Measurements from ENCODE around the gene MRPL48.

DNA sequence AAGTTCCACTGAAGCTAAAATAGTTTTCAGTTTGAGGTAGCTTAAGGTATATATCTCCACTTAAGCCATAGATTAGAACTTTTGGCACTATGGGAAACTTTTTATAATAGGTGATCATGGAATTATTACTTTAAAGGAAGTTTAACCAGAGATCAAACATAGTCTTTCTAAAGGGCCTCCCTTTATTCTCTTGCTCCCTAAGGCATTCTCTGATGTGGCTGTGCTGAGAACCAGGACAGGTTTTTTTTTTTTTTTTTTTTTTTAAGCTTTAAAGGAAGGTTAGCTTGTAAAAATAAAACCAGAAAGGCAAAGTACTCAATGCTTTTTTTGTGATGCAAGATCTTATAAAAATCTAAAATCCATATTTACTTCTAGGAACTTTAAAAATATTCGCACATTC, 2.9 kb upstream of the MRPL48 start:
- TF ChIP-seq, protein P1, sequence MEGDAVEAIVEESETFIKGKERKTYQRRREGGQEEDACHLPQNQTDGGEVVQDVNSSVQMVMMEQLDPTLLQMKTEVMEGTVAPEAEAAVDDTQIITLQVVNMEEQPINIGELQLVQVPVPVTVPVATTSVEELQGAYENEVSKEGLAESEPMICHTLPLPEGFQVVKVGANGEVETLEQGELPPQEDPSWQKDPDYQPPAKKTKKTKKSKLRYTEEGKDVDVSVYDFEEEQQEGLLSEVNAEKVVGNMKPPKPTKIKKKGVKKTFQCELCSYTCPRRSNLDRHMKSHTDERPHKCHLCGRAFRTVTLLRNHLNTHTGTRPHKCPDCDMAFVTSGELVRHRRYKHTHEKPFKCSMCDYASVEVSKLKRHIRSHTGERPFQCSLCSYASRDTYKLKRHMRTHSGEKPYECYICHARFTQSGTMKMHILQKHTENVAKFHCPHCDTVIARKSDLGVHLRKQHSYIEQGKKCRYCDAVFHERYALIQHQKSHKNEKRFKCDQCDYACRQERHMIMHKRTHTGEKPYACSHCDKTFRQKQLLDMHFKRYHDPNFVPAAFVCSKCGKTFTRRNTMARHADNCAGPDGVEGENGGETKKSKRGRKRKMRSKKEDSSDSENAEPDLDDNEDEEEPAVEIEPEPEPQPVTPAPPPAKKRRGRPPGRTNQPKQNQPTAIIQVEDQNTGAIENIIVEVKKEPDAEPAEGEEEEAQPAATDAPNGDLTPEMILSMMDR (IDR thresholded peaks at IDR 0.05; ENCODE audit: insufficient read depth, low read length, poor library complexity, severe bottlenecking): no peak
- TF ChIP-seq EZH2phosphoT487 (conservative IDR thresholded peaks at IDR 0.05; ENCODE audit: low read length): no peak
